DOHH2 (cell line): ENCODE data around the gene EFCAB7.

ENCODE experiments used
- H3F3A ChIP-seq: fragments of 200-600 bp; sonication (generic), shearing (Covaris generic); 2 replicates; pipeline ENCODE4 v1.6.0; 2016; ENCODE audit warnings: antibody characterized with exemption, mild to moderate bottlenecking; ENCODE audit not compliant: control insufficient read depth, insufficient read depth
- H3K27ac ChIP-seq: fragments of 200-600 bp; sonication (generic); 2 replicates; pipeline ENCODE4 v1.5.1; 2014; ENCODE audit warnings: low read depth, mild to moderate bottlenecking, low read length, moderate library complexity
- H3K27me3 ChIP-seq: fragments of 200-600 bp; sonication (generic); 2 replicates; pipeline ENCODE4 v1.6.1; 2014; ENCODE audit warnings: mild to moderate bottlenecking, low read length, mixed read lengths; ENCODE audit not compliant: control insufficient read depth
- H3K36me3 ChIP-seq: fragments of 200-600 bp; sonication (generic); 2 replicates; pipeline ENCODE4 v1.6.1; 2014; ENCODE audit warnings: mild to moderate bottlenecking, low read length, moderate library complexity, mixed read lengths; ENCODE audit not compliant: control insufficient read depth
- H3K4me1 ChIP-seq: fragments of 200-600 bp; sonication (generic); 2 replicates; pipeline ENCODE4 v1.6.1; 2014; ENCODE audit warnings: mild to moderate bottlenecking, low read length, mixed read lengths; ENCODE audit not compliant: control insufficient read depth
- H3K4me2 ChIP-seq: fragments of 200-600 bp; sonication (generic); 2 replicates; pipeline ENCODE4 v1.6.0; 2014; ENCODE audit warnings: mild to moderate bottlenecking, low read length, moderate library complexity
- H3K4me3 ChIP-seq: fragments of 200-600 bp; sonication (generic); 2 replicates; pipeline ENCODE4 v1.5.1; 2014; ENCODE audit warnings: mild to moderate bottlenecking, low read length, mixed read lengths
- H3K79me2 ChIP-seq: fragments of 200-600 bp; sonication (generic); 2 replicates; pipeline ENCODE4 v1.6.1; 2014; ENCODE audit warnings: mild to moderate bottlenecking, low read length, mixed read lengths; ENCODE audit not compliant: control insufficient read depth
- H3K9me2 ChIP-seq: fragments of 200-600 bp; sonication (generic); replicated peaks from 2 replicates; pipeline ENCODE4 v1.6.1; 2014; ENCODE audit warnings: mild to moderate bottlenecking, low read length, mixed read lengths; ENCODE audit not compliant: control insufficient read depth
- H3K9me3 ChIP-seq: fragments of 200-600 bp; sonication (generic); 2 replicates; pipeline ENCODE4 v1.6.1; 2014; ENCODE audit warnings: antibody characterized with exemption, low read length, mixed read lengths; ENCODE audit not compliant: control insufficient read depth, insufficient read depth
- H4K20me1 ChIP-seq: fragments of 200-600 bp; sonication (generic); 2 replicates; pipeline ENCODE4 v1.6.0; 2014; ENCODE audit warnings: low read depth, mild to moderate bottlenecking, antibody characterized with exemption, low read length, moderate library complexity; ENCODE audit not compliant: control insufficient read depth, insufficient read depth
- EZH2phosphoT487 ChIP-seq: fragments of 200-600 bp; sonication (generic); IDR thresholded peaks from 2 replicates; pipeline ENCODE4 v1.6.1; 2017; ENCODE audit warnings: borderline replicate concordance, mild to moderate bottlenecking, antibody characterized with exemption, low read length, moderate library complexity, mixed read lengths
- TF ChIP-seq, protein P1 (sequence below): fragments of 200-600 bp; sonication (generic); IDR thresholded peaks from one replicate; pipeline ENCODE4 v1.5.1; 2014; ENCODE audit warnings: antibody characterized with exemption, mild to moderate bottlenecking, low read depth, low read length; ENCODE audit not compliant: poor library complexity, severe bottlenecking

EFCAB7 gene

GRCh38 chr1:63533931-63534330 is 10.6 kb downstream of the EFCAB7 start:
- no peaks in the 10 kb centered on the region for H3K9me2 ChIP-seq
- peaks cover 37% of the 10 kb centered on the region for H3K36me3 ChIP-seq
- peaks cover 7% of the 10 kb centered on the region; the same call in 1 of the 2 replicates for H3F3A ChIP-seq
- no peaks in the 10 kb centered on the region for H3K79me2 ChIP-seq
- H3K4me2 ChIP-seq = no peak overlapping the region
- H4K20me1 ChIP-seq = no peaks in the 10 kb centered on the region; the same call in 1 of the 2 replicates
- no peaks in the 10 kb centered on the region for H3K27me3 ChIP-seq
- no peaks in the 10 kb centered on the region for H3K9me3 ChIP-seq
- H3K4me3 ChIP-seq = no peak overlapping the region
- H3K27ac ChIP-seq = no peak overlapping the region
- no peak for TF ChIP-seq EZH2phosphoT487
- TF ChIP-seq, protein P1, sequence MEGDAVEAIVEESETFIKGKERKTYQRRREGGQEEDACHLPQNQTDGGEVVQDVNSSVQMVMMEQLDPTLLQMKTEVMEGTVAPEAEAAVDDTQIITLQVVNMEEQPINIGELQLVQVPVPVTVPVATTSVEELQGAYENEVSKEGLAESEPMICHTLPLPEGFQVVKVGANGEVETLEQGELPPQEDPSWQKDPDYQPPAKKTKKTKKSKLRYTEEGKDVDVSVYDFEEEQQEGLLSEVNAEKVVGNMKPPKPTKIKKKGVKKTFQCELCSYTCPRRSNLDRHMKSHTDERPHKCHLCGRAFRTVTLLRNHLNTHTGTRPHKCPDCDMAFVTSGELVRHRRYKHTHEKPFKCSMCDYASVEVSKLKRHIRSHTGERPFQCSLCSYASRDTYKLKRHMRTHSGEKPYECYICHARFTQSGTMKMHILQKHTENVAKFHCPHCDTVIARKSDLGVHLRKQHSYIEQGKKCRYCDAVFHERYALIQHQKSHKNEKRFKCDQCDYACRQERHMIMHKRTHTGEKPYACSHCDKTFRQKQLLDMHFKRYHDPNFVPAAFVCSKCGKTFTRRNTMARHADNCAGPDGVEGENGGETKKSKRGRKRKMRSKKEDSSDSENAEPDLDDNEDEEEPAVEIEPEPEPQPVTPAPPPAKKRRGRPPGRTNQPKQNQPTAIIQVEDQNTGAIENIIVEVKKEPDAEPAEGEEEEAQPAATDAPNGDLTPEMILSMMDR = no peak
- H3K4me1 ChIP-seq = no peaks in the 10 kb centered on the region

- Histone ChIP-seq H3K79me2 (no peaks in the 10 kb centered on the region), H3K27me3 (no peaks in the 10 kb centered on the region), H3K9me2 (no peaks in the 10 kb centered on the region), H3K36me3 (peaks cover 37% of the 10 kb centered on the region), H3K9me3 (no peaks in the 10 kb centered on the region), H3K4me2 (no peak overlapping the region), H4K20me1 (no peaks in the 10 kb centered on the region; the same call in 1 of the 2 replicates), H3F3A (peaks cover 7% of the 10 kb centered on the region; the same call in 1 of the 2 replicates), H3K4me3 (no peak overlapping the region), H3K4me1 (no peaks in the 10 kb centered on the region), H3K27ac (no peak overlapping the region)
- TF ChIP-seq EZH2phosphoT487 = no peak
- TF ChIP-seq, protein P1 = no peak
These were observed 11.1 kb downstream of the EFCAB7 start for GRCh38 chr1:63534406-63534805.

DNA sequence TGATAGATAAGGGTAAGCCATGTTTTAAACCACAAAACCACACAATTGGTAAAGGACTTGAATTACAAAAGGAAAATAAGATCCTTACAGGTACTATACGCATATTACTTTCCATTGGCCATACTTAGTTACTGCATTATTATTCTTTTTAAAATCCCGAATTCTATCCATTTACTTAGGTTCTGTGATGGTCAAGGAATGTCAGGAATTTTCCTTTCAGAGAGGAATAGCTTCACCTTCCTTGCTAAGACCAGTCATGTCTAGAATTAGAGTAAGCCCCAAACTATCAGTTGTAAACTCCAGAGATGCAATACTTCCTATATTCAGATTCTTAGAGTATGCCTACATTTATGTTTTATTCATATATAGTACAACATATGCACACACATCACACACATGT is 13.7 kb downstream of the EFCAB7 start:
- Histone ChIP-seq H3K4me1 (no peaks in the 10 kb centered on the region), H3K4me2 (no peak overlapping the region), H3K4me3 (no peak overlapping the region), H3K79me2 (no peaks in the 10 kb centered on the region), H3K36me3 (peaks cover 27% of the 10 kb centered on the region), H3F3A (peaks cover 7% of the 10 kb centered on the region; the same call in 1 of the 2 replicates), H3K27me3 (no peaks in the 10 kb centered on the region), H3K27ac (no peak overlapping the region), H4K20me1 (no peaks in the 10 kb centered on the region), H3K9me3 (no peaks in the 10 kb centered on the region), H3K9me2 (no peaks in the 10 kb centered on the region)
- TF ChIP-seq, protein P1 = no peak
- no peak for TF ChIP-seq EZH2phosphoT487

- Histone ChIP-seq H3K36me3 (peaks cover 20% of the 10 kb centered on the region), H3K4me2 (no peak overlapping the region), H3K9me2 (no peaks in the 10 kb centered on the region), H3K4me1 (no peaks in the 10 kb centered on the region), H3K27ac (no peak overlapping the region), H3K4me3 (no peak overlapping the region), H3K9me3 (no peaks in the 10 kb centered on the region), H4K20me1 (no peaks in the 10 kb centered on the region), H3F3A (peaks cover 7% of the 10 kb centered on the region; the same call in 1 of the 2 replicates), H3K27me3 (no peaks in the 10 kb centered on the region), H3K79me2 (no peaks in the 10 kb centered on the region)
- TF ChIP-seq, protein P1 = peak; percentile 32
- TF ChIP-seq EZH2phosphoT487 = no peak
These were observed 14.6 kb downstream of the EFCAB7 start for GRCh38 chr1:63537940-63538339.
